Measurements from ENCODE around the gene CDK19. TPM values are rescaled to one million over a fixed set of nuclear protein-coding genes. Genes with fewer than 3 reads are reported as not detected.

Gene CDK19
- polyA plus RNA-seq, 1 experiment, result 21.4 TPM

- ChIA-PET CTCF (interaction anchor here (0.5 to 0.6 kb wide), 4 partner anchors 108 to 124 kb away, joined by 3 to 8 read pairs (median 4); no protein-coding TSS in a partner anchor), POLR2A (no interaction called here)
- no peak overlapping the region for H3K27ac ChIP-seq (ENCODE audit: low read depth, low read length)
- no peak for DNase-seq (ENCODE audit: low read depth, low spot score)
- H3K9me3 ChIP-seq (ENCODE audit: control insufficient read depth, insufficient read depth, low read length), result no peaks in the 10 kb centered on the region
- no peak overlapping the region for H3K4me3 ChIP-seq (ENCODE audit: low read depth, low read length)
- H3K27me3 ChIP-seq (ENCODE audit: control insufficient read depth, insufficient read depth, low read length), result no peaks in the 10 kb centered on the region
- TF ChIP-seq CTCF (IDR thresholded peaks at IDR 0.05; ENCODE audit: low read depth, low read length), result no peak
Measured at GRCh38 chr6:110826236-110827129, 11.2 kb upstream of the CDK19 start.

GRCh38 chr6:110823146-110823545 is 7.9 kb upstream of the CDK19 start:
- ChIA-PET POLR2A (no interaction called here), CTCF (no interaction called here)
- H3K27ac ChIP-seq (ENCODE audit: low read depth, low read length), result no peak overlapping the region
- TF ChIP-seq CTCF (IDR thresholded peaks at IDR 0.05; ENCODE audit: low read depth, low read length), result no peak
- no peak for DNase-seq (ENCODE audit: low read depth, low spot score)
- no peak overlapping the region for H3K4me3 ChIP-seq (ENCODE audit: low read depth, low read length)
- no peaks in the 10 kb centered on the region for H3K9me3 ChIP-seq (ENCODE audit: control insufficient read depth, insufficient read depth, low read length)
- no peaks in the 10 kb centered on the region for H3K27me3 ChIP-seq (ENCODE audit: control insufficient read depth, insufficient read depth, low read length)

DNA sequence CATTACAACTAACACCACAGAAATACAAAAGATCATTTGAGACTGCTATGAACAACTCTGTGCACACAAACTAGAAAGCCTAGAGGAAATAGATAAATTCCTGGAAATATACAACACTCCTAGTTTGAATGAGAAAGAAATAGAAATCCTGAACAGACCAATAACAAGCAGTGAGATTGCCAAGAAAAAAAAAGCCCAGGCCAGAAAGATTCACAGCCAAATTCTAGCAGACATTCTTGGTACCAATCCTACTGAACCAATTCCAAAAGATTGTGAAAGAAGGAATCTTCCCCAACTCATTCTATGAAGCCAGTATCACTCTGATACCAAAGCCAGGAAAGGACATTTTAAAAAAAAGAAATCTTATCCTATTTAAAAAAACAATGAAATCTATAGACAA is 7.0 kb upstream of the CDK19 start:
- no peak for DNase-seq (ENCODE audit: low read depth, low spot score)
- Histone ChIP-seq H3K9me3 (ENCODE audit: control insufficient read depth, insufficient read depth, low read length) (no peaks in the 10 kb centered on the region), H3K27ac (ENCODE audit: low read depth, low read length) (no peak overlapping the region), H3K4me3 (ENCODE audit: low read depth, low read length) (no peak overlapping the region), H3K27me3 (ENCODE audit: control insufficient read depth, insufficient read depth, low read length) (no peaks in the 10 kb centered on the region)
- ChIA-PET CTCF (interaction anchor here (0.6 kb wide), 1 partner anchor 294 kb away, joined by 3 read pairs; no protein-coding TSS in a partner anchor), POLR2A (no interaction called here)
- no peak for TF ChIP-seq CTCF (IDR thresholded peaks at IDR 0.05; ENCODE audit: low read depth, low read length)

- CTCF ChIA-PET, result no interaction called here
- no peak for DNase-seq (ENCODE audit: low read depth, low spot score)
- Histone ChIP-seq H3K27ac (ENCODE audit: low read depth, low read length) (no peak overlapping the region), H3K9me3 (ENCODE audit: control insufficient read depth, insufficient read depth, low read length) (no peaks in the 10 kb centered on the region; the same call in 1 of the 2 replicates), H3K27me3 (ENCODE audit: control insufficient read depth, insufficient read depth, low read length) (no peaks in the 10 kb centered on the region), H3K4me3 (ENCODE audit: low read depth, low read length) (no peak overlapping the region)
- POLR2A ChIA-PET, result interaction anchor here (4.1 kb wide), 1 partner anchor 58 kb away, joined by 142 read pairs; the partner anchor contains the start of gene AMD1
- no peak for TF ChIP-seq CTCF (IDR thresholded peaks at IDR 0.05; ENCODE audit: low read depth, low read length)
Measured at GRCh38 chr6:110816677-110817076, 1.4 kb upstream of the CDK19 start.

GRCh38 chr6:110815015-110815410 is 256 bp downstream of the CDK19 start:
- CTCF ChIA-PET, result interaction anchor here (0.5 to 2.0 kb wide), 7 partner anchors 59 to 1646 kb away, joined by 3 to 8 read pairs (median 4); partner anchors contain the start of genes AMD1 and GTF3C6
- Histone ChIP-seq H3K27ac (ENCODE audit: low read depth, low read length) (peak overlapping the region; percentile 99), H3K9me3 (ENCODE audit: control insufficient read depth, insufficient read depth, low read length) (no peaks in the 10 kb centered on the region; the same call in 1 of the 2 replicates), H3K4me3 (ENCODE audit: low read depth, low read length) (peak overlapping the region; percentile 94), H3K27me3 (ENCODE audit: control insufficient read depth, insufficient read depth, low read length) (no peaks in the 10 kb centered on the region)
- DNase-seq (ENCODE audit: low read depth, low spot score), result no peak
- no peak for TF ChIP-seq CTCF (IDR thresholded peaks at IDR 0.05; ENCODE audit: low read depth, low read length)
- POLR2A ChIA-PET, result interaction anchor here (0.6 to 4.1 kb wide), 7 partner anchors 41 to 827 kb away, joined by 3 to 142 read pairs (median 4); partner anchors contain the start of genes AMD1 and GTF3C6
